MCF 10A (cell line): ENCODE measurements around the gene SRC. TPM values are rescaled to one million over a fixed set of nuclear protein-coding genes. Genes with fewer than 3 reads are reported as not detected.

Experiments used
- BruUV-seq: library from RNA; stranded (reverse); fragments of 400-500 nt; replicated peaks from 2 replicates; lab custom pipeline; 2021; lab: Mats Ljungman, UMichigan
- CTCF ChIA-PET: fragments of 300-600 bp; sonication (Branson Sonifier 250); formaldehyde crosslinking; extraction: SDS; loops from one replicate; lab custom pipeline; 2021; ENCODE audit warnings: antibody characterized with exemption, inconsistent platforms; lab: Yijun Ruan, JAX
- POLR2A ChIA-PET: fragments of 300-600, 350-650 bp; sonication (Branson Sonifier 250); formaldehyde crosslinking; extraction: SDS; loops from one replicate; lab custom pipeline; 2020; ENCODE audit warnings: antibody characterized with exemption, inconsistent platforms; lab: Yijun Ruan, JAX
- DNase-seq: peaks from one replicate; pipeline ENCODE4 v3.0.0-alpha.2; 2018; ENCODE audit not compliant: unreplicated experiment
- H3K27ac Mint-ChIP-seq: one replicate; pipeline ENCODE4 v1.8.0; 2022; ENCODE audit warnings: mild to moderate bottlenecking, low read depth, mixed read lengths; ENCODE audit not compliant: unreplicated experiment
- H3K27me3 Mint-ChIP-seq: one replicate; pipeline ENCODE4 v1.8.0; 2022; ENCODE audit warnings: mixed read lengths; ENCODE audit not compliant: insufficient read depth, unreplicated experiment
- H3K36me3 Mint-ChIP-seq: one replicate; pipeline ENCODE4 v1.8.0; 2022; ENCODE audit warnings: mild to moderate bottlenecking, moderate library complexity, mixed read lengths; ENCODE audit not compliant: insufficient read depth, unreplicated experiment
- H3K4me1 Mint-ChIP-seq: one replicate; pipeline ENCODE4 v1.8.0; 2022; ENCODE audit warnings: mixed read lengths; ENCODE audit not compliant: insufficient read depth, unreplicated experiment
- H3K4me3 Mint-ChIP-seq: one replicate; pipeline ENCODE4 v1.8.0; 2022; ENCODE audit warnings: mild to moderate bottlenecking, moderate library complexity, mixed read lengths; ENCODE audit not compliant: unreplicated experiment
- H3K9me3 Mint-ChIP-seq: one replicate; pipeline ENCODE4 v1.8.0; 2022; ENCODE audit warnings: mixed read lengths; ENCODE audit not compliant: unreplicated experiment
- CTCF ChIP-seq: fragments of 200-600 bp; IDR thresholded peaks from one replicate; pipeline ENCODE4 v1.8.0; 2022; ENCODE audit warnings: antibody characterized with exemption, mild to moderate bottlenecking; ENCODE audit not compliant: unreplicated experiment
- intact Hi-C: fragments of 100-400 bp; cut with micrococcal nuclease; formaldehyde crosslinking; loops from 2 replicates; pipeline ENCODE4 v1.14.1; 2022
- total RNA-seq: library from RNA; stranded (reverse); gene quantifications from 2 replicates; pipeline ENCODE4 v1.2.3, GENCODE V29; 2022

SRC gene
- total RNA-seq, 1 experiment from 2014 or later, result 28.1 TPM

DNA sequence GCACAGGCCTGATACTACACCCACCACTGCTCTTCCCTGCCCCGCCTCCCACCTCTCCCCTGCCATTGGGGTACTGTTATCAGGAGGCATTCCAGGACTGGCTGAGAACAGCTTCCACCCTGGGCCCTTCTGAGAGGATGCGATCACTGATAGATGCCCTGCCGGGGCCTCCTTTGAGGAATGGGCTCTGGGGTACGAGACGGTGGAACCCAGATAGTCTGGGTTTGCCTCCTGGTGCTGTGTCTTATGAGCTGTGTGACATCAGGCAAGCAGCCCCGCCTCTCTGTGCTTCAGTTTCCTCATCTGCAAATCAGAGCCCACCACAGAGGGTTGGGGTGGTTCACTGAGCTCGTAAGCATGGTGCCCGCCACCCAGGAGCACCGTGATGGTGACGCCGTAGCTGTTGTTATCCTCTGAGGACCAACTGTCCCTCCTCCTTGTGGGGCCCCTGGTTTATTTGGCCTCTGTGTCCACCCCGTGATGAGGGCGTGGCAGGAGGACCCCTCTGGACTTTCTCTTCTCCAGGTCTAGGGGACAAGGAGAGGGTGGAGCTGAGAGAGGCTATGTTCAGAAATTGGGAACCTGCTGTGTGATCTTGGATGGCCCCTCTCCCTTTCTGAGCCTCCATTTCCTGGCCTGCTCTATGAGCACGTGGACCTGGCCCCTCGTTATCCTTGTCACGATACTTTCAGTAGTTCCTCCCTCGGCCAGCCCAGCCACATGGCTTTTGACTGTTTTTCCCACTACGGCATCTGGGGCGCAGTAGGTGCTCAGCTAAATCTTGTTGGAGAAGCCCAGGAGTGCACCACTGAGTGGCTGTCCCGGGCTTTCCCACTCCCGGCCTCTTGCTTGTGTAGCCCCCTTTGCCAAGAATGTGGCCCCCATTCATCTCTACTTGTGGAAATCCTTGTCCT, 18.3 kb downstream of the SRC start:
- DNase-seq, result no peak
- Mint-ChIP-seq H3K4me1 (no peaks in the 10 kb centered on the region), H3K4me3 (no peak overlapping the region), H3K9me3 (no peaks in the 10 kb centered on the region), H3K36me3 (peaks cover 38% of the 10 kb centered on the region), H3K27me3 (no peaks in the 10 kb centered on the region), H3K27ac (no peak overlapping the region)
- ChIA-PET POLR2A (interaction anchor here (0.6 kb wide), 1 partner anchor 1206 kb away, joined by 3 read pairs; no protein-coding TSS in a partner anchor), CTCF (interaction anchor here (0.7 to 2.9 kb wide), 3 partner anchors 21 to 166 kb away, joined by 3 to 13 read pairs (median 4); no protein-coding TSS in a partner anchor)
- intact Hi-C loops, result no loop called here
- TF ChIP-seq CTCF, result no peak
- no TSS peak for BruUV-seq

- intact Hi-C loops, result no loop called here
- Mint-ChIP-seq H3K4me3 (no peak overlapping the region), H3K36me3 (peaks cover 37% of the 10 kb centered on the region), H3K4me1 (no peaks in the 10 kb centered on the region), H3K27ac (no peak overlapping the region), H3K9me3 (no peaks in the 10 kb centered on the region), H3K27me3 (no peaks in the 10 kb centered on the region)
- CTCF ChIA-PET, result interaction anchor here (0.5 to 2.9 kb wide), 6 partner anchors 20 to 186 kb away, joined by 3 to 13 read pairs (median 3); partner anchors contain the start of gene RPN2
- BruUV-seq, result no TSS peak
- POLR2A ChIA-PET, result interaction anchor here (0.6 to 0.8 kb wide), 2 partner anchors 87 to 1206 kb away, joined by 3 to 4 read pairs; no protein-coding TSS in a partner anchor
- no peak for TF ChIP-seq CTCF
- no peak for DNase-seq
Observed at GRCh38 chr20:37364927-37365272, 19.0 kb downstream of the SRC start.

- Mint-ChIP-seq H3K9me3 (no peaks in the 10 kb centered on the region), H3K4me1 (no peaks in the 10 kb centered on the region), H3K27ac (no peak overlapping the region), H3K27me3 (no peaks in the 10 kb centered on the region), H3K4me3 (no peak overlapping the region), H3K36me3 (peaks cover 32% of the 10 kb centered on the region)
- intact Hi-C loops, result no loop called here
- CTCF ChIA-PET, result interaction anchor here (0.6 to 2.9 kb wide), 5 partner anchors 9 to 179 kb away, joined by 3 to 13 read pairs (median 4); no protein-coding TSS in a partner anchor
- POLR2A ChIA-PET, result interaction anchor here (0.6 to 0.8 kb wide), 3 partner anchors 11 to 89 kb away, joined by 3 to 4 read pairs (median 3); no protein-coding TSS in a partner anchor
- BruUV-seq, result no TSS peak
- TF ChIP-seq CTCF, result no peak
- no peak for DNase-seq
Observed at GRCh38 chr20:37365760-37366638, 20.1 kb downstream of the SRC start.
